Adipocyte (in vitro differentiated cells): Measurements from ENCODE around the gene EZH2.

Experiments used
- DNase-seq: peaks from one replicate; pipeline ENCODE4 v3.0.0-alpha.2; 2015; ENCODE audit warnings: low read depth
- H3K27me3 ChIP-seq: replicated peaks from 2 replicates; pipeline ENCODE4 v1.7.0; 2013; ENCODE audit warnings: mild to moderate bottlenecking, low read length, moderate library complexity; ENCODE audit not compliant: control insufficient read depth, insufficient read depth
- H3K36me3 ChIP-seq: 2 replicates; pipeline ENCODE4 v1.7.0; 2013; ENCODE audit warnings: low read length, mild to moderate bottlenecking, moderate library complexity; ENCODE audit not compliant: control insufficient read depth, insufficient read depth, severe bottlenecking
- H3K4me1 ChIP-seq: 2 replicates; pipeline ENCODE4 v1.7.0; 2013; ENCODE audit warnings: mild to moderate bottlenecking, low read length, moderate library complexity; ENCODE audit not compliant: control insufficient read depth, insufficient read depth
- H3K4me3 ChIP-seq: 2 replicates; pipeline ENCODE4 v1.7.0; 2013; ENCODE audit warnings: mild to moderate bottlenecking, low read length, moderate library complexity
- H3K9ac ChIP-seq: 2 replicates; pipeline ENCODE4 v1.7.0; 2013; ENCODE audit warnings: mild to moderate bottlenecking, low read length, moderate library complexity
- H3K9me3 ChIP-seq: 2 replicates; pipeline ENCODE4 v1.7.0; 2013; ENCODE audit warnings: mild to moderate bottlenecking, low read length, moderate library complexity; ENCODE audit not compliant: control insufficient read depth

EZH2 gene

GRCh38 chr7:148854983-148855382 is 29.1 kb downstream of the EZH2 start:
- DNase-seq = no peak
- H3K36me3 ChIP-seq = no peaks in the 10 kb centered on the region
- H3K9ac ChIP-seq = no peak overlapping the region
- H3K9me3 ChIP-seq = no peaks in the 10 kb centered on the region
- H3K4me3 ChIP-seq = no peak overlapping the region
- no peaks in the 10 kb centered on the region for H3K27me3 ChIP-seq
- H3K4me1 ChIP-seq = peaks cover 5% of the 10 kb centered on the region

GRCh38 chr7:148852272-148852671 is 31.8 kb downstream of the EZH2 start:
- no peaks in the 10 kb centered on the region for H3K36me3 ChIP-seq
- peaks cover 15% of the 10 kb centered on the region for H3K4me1 ChIP-seq
- DNase-seq = no peak
- H3K9me3 ChIP-seq = no peaks in the 10 kb centered on the region
- H3K27me3 ChIP-seq = no peaks in the 10 kb centered on the region
- no peak overlapping the region for H3K4me3 ChIP-seq
- no peak overlapping the region for H3K9ac ChIP-seq

- Histone ChIP-seq H3K9me3 (no peaks in the 10 kb centered on the region), H3K4me3 (no peak overlapping the region), H3K9ac (no peak overlapping the region), H3K36me3 (no peaks in the 10 kb centered on the region), H3K27me3 (no peaks in the 10 kb centered on the region), H3K4me1 (peaks cover 19% of the 10 kb centered on the region)
- DNase-seq = no peak
Observed at GRCh38 chr7:148850564-148850963, 33.5 kb downstream of the EZH2 start.

DNA sequence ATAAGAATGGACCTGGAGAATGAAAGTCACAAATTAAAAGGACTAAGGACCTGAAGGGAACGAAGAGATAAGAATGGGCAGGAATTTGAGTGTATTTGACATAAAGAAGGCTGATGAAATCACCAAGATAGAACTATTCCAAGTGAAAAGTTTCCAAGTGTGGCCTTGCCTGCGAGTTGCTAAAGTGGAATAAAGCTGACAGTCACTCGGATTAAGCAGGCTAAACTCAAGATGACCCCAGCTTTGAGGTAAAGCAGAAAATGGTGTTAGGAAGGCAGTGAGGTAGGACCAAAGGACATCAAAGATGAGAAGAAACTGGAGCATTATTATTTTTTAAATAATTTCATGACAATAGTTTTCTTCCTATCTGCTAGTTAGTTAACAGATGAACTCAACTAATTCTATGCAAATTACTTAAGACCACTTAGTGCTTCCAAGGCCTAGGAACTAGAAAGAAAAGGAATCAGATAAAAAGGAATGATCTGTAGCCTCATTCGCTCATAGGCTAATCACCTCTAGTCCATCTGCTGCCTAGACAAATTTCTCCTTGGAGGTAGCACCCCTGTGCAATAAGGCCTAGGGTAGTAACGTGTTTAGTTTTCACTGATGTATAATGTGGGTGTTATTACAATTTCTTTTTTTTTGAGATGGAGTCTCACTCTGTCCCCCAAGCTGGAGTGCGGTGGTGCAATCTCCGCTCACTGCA is 34.5 kb downstream of the EZH2 start:
- no peak overlapping the region for H3K4me3 ChIP-seq
- H3K9ac ChIP-seq = peak overlapping the region; percentile 36
- peak; percentile 22 for DNase-seq
- no peaks in the 10 kb centered on the region for H3K36me3 ChIP-seq
- no peaks in the 10 kb centered on the region for H3K9me3 ChIP-seq
- peaks cover 20% of the 10 kb centered on the region for H3K4me1 ChIP-seq
- no peaks in the 10 kb centered on the region for H3K27me3 ChIP-seq

GRCh38 chr7:148847815-148848734 is 36.0 kb downstream of the EZH2 start:
- Histone ChIP-seq H3K36me3 (no peaks in the 10 kb centered on the region), H3K27me3 (no peaks in the 10 kb centered on the region), H3K9ac (no peak overlapping the region), H3K4me1 (peaks cover 20% of the 10 kb centered on the region), H3K4me3 (no peak overlapping the region), H3K9me3 (no peaks in the 10 kb centered on the region)
- no peak for DNase-seq

GRCh38 chr7:148838905-148839304 is 45.2 kb downstream of the EZH2 start:
- H3K36me3 ChIP-seq = no peaks in the 10 kb centered on the region
- DNase-seq = no peak
- no peak overlapping the region for H3K9ac ChIP-seq
- H3K4me1 ChIP-seq = peaks cover 9% of the 10 kb centered on the region
- no peak overlapping the region for H3K4me3 ChIP-seq
- no peaks in the 10 kb centered on the region for H3K27me3 ChIP-seq
- H3K9me3 ChIP-seq = no peaks in the 10 kb centered on the region

- Histone ChIP-seq H3K27me3 (no peaks in the 10 kb centered on the region), H3K4me3 (no peak overlapping the region), H3K9ac (no peak overlapping the region), H3K4me1 (peaks cover 9% of the 10 kb centered on the region), H3K9me3 (no peaks in the 10 kb centered on the region), H3K36me3 (no peaks in the 10 kb centered on the region)
- DNase-seq = no peak
Observed at GRCh38 chr7:148835854-148836253, 48.2 kb downstream of the EZH2 start.

DNA sequence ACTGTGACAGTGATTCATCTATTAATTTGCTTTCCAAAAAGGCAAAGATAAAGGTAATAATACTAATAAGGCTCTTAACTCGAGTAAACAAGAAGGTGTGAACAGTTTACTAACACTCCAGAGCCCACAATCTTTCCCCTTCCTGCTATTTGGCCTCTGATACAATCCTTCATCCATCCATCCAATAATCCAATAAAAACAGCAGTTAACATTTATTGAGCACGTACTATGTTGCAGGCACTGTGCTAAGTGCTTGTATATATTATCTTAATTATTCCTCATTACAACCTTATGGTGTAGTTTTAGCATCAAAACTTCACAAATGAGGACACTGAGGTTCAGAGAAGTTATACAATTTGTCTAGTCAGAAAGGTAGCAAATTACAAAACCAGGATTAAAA is 49.5 kb downstream of the EZH2 start:
- no peak for DNase-seq
- H3K27me3 ChIP-seq = no peaks in the 10 kb centered on the region
- no peak overlapping the region for H3K4me3 ChIP-seq
- no peaks in the 10 kb centered on the region for H3K36me3 ChIP-seq
- no peak overlapping the region for H3K9ac ChIP-seq
- H3K9me3 ChIP-seq = no peaks in the 10 kb centered on the region
- peaks cover 3% of the 10 kb centered on the region for H3K4me1 ChIP-seq

- Histone ChIP-seq H3K27me3 (no peaks in the 10 kb centered on the region), H3K9me3 (no peaks in the 10 kb centered on the region), H3K36me3 (no peaks in the 10 kb centered on the region), H3K4me3 (no peak overlapping the region), H3K9ac (no peak overlapping the region), H3K4me1 (no peaks in the 10 kb centered on the region)
- no peak for DNase-seq
Observed at GRCh38 chr7:148831782-148832181, 52.3 kb downstream of the EZH2 start.

- DNase-seq = no peak
- Histone ChIP-seq H3K9ac (no peak overlapping the region), H3K4me1 (no peaks in the 10 kb centered on the region), H3K36me3 (no peaks in the 10 kb centered on the region), H3K4me3 (no peak overlapping the region), H3K27me3 (no peaks in the 10 kb centered on the region), H3K9me3 (no peaks in the 10 kb centered on the region)
Observed at GRCh38 chr7:148830897-148831692, 53.0 kb downstream of the EZH2 start.

- H3K27me3 ChIP-seq = no peaks in the 10 kb centered on the region
- H3K4me1 ChIP-seq = no peaks in the 10 kb centered on the region
- DNase-seq = no peak
- no peak overlapping the region for H3K9ac ChIP-seq
- H3K36me3 ChIP-seq = no peaks in the 10 kb centered on the region
- H3K9me3 ChIP-seq = no peaks in the 10 kb centered on the region
- H3K4me3 ChIP-seq = no peak overlapping the region
Observed at GRCh38 chr7:148828965-148829364, 55.1 kb downstream of the EZH2 start.
